Smooth muscle cell (in vitro differentiated cells): ENCODE results near the gene RASL10A. TPM values are rescaled to one million over a fixed set of nuclear protein-coding genes. Genes with fewer than 3 reads are reported as not detected.

Source experiments
- DNase-seq: peaks from one replicate; lab custom pipeline; 2025; ENCODE audit not compliant: unreplicated experiment; lab: John Stamatoyannopoulos, UW
- H2AFZ ChIP-seq: fragments of 200-600 bp; sonication (generic); 2 replicates; pipeline ENCODE4 v1.6.0; 2016; ENCODE audit warnings: antibody characterized with exemption, low read depth, mild to moderate bottlenecking
- H3F3A ChIP-seq: fragments of 200-600 bp; sonication (generic); 2 replicates; pipeline ENCODE4 v1.6.0; 2017; ENCODE audit warnings: antibody characterized with exemption, low read depth
- H3K27ac ChIP-seq: fragments of 200-600 bp; sonication (generic); 2 replicates; pipeline ENCODE4 v1.5.1; 2016; ENCODE audit warnings: low read depth, mild to moderate bottlenecking
- H3K27me3 ChIP-seq: fragments of 200-600 bp; sonication (generic); 2 replicates; pipeline ENCODE4 v1.6.1; 2016; ENCODE audit warnings: low read depth, mild to moderate bottlenecking
- H3K36me3 ChIP-seq: fragments of 200-600 bp; sonication (generic); 2 replicates; pipeline ENCODE4 v1.5.1; 2016; ENCODE audit warnings: low read depth
- H3K4me1 ChIP-seq: fragments of 200-600 bp; sonication (generic); 2 replicates; pipeline ENCODE4 v1.5.1; 2016; ENCODE audit warnings: low read depth
- H3K4me2 ChIP-seq: fragments of 200-600 bp; sonication (generic); 2 replicates; pipeline ENCODE4 v1.6.0; 2016; ENCODE audit warnings: mild to moderate bottlenecking
- H3K4me3 ChIP-seq: fragments of 200-600 bp; sonication (generic); 2 replicates; pipeline ENCODE4 v1.5.1; 2016; ENCODE audit warnings: mild to moderate bottlenecking
- H3K79me2 ChIP-seq: fragments of 200-600 bp; sonication (generic); 2 replicates; pipeline ENCODE4 v1.6.0; 2016; ENCODE audit warnings: low read depth, mild to moderate bottlenecking
- H3K9ac ChIP-seq: fragments of 200-600 bp; sonication (generic); 2 replicates; pipeline ENCODE4 v1.6.0; 2016; ENCODE audit warnings: low read depth
- H3K9me3 ChIP-seq: fragments of 200-600 bp; sonication (generic); replicated peaks from 2 replicates; pipeline ENCODE4 v1.5.1; 2016; ENCODE audit warnings: low read depth
- H4K20me1 ChIP-seq: fragments of 200-600 bp; sonication (generic); 2 replicates; pipeline ENCODE4 v1.6.0; 2016; ENCODE audit warnings: low read depth
- CTCF ChIP-seq: fragments of 200-600 bp; sonication (generic); IDR thresholded peaks from 2 replicates; pipeline ENCODE4 v1.5.1; 2017; ENCODE audit warnings: borderline replicate concordance, mild to moderate bottlenecking, antibody characterized with exemption; ENCODE audit not compliant: insufficient read depth, poor library complexity, severe bottlenecking
- WGBS: methylation state at CpG from one replicate; pipeline ENCODE4 v1.1.7; 2016; ENCODE audit warnings: low lambda C conversion rate; 5-methylcytosine and 5-hydroxymethylcytosine counted together
- polyA plus RNA-seq: library from polyadenylated mRNA; unstranded; fragments of >200 nt; fragmentation: Nextera tagmentation; extraction: Ambion mirVana; gene quantifications from 2 replicates; pipeline ENCODE4 v1.2.1, GENCODE V29; 2016
- total RNA-seq: library from RNA; depleted of rRNA; stranded (reverse); fragments of >200 nt; gene quantifications from 2 replicates; pipeline ENCODE4 v1.2.3, GENCODE V29; 2014

Gene RASL10A
- total and polyA plus RNA-seq, 2 experiments from 2014 or later, result not detected

- no peak overlapping the region for H3K9ac ChIP-seq
- DNase-seq, result no peak
Measured at GRCh38 chr22:29313126-29313575, 2.3 kb downstream of the RASL10A start.

GRCh38 chr22:29312218-29313125 lies 3.0 kb downstream of the RASL10A start:
- no peaks in the 10 kb centered on the region for H3K36me3 ChIP-seq
- H3K4me3 ChIP-seq, result no peak overlapping the region
- DNase-seq, result no peak
- no peak overlapping the region for H3K9ac ChIP-seq
- H3K27me3 ChIP-seq, result peaks cover 39% of the 10 kb centered on the region
- no peaks in the 10 kb centered on the region for H3K9me3 ChIP-seq
- H3K79me2 ChIP-seq, result peaks cover 3% of the 10 kb centered on the region
- H4K20me1 ChIP-seq, result peaks cover 9% of the 10 kb centered on the region
- H3K4me2 ChIP-seq, result no peak overlapping the region
- H2AFZ ChIP-seq, result no peak overlapping the region
- WGBS, result 97% methylated on average over 25 of the region's 25 CpGs
- peaks cover 3% of the 10 kb centered on the region for H3K4me1 ChIP-seq
- TF ChIP-seq CTCF, result no peak
- no peak overlapping the region for H3K27ac ChIP-seq
- no peaks in the 10 kb centered on the region for H3F3A ChIP-seq

More at GRCh38 chr22:29313126-29313575, 2.3 kb downstream of the RASL10A start:
- peaks cover 39% of the 10 kb centered on the region for H3K27me3 ChIP-seq
- H4K20me1 ChIP-seq, result peaks cover 9% of the 10 kb centered on the region
- peak; percentile 75 for TF ChIP-seq CTCF
- no peak overlapping the region for H3K27ac ChIP-seq
- peaks cover 2% of the 10 kb centered on the region for H3K4me1 ChIP-seq
- 45% methylated on average over 43 of the region's 44 CpGs for WGBS
- H3F3A ChIP-seq, result no peaks in the 10 kb centered on the region
- H2AFZ ChIP-seq, result no peak overlapping the region
- H3K36me3 ChIP-seq, result no peaks in the 10 kb centered on the region
- H3K79me2 ChIP-seq, result no peaks in the 10 kb centered on the region
- no peak overlapping the region for H3K4me3 ChIP-seq
- H3K9me3 ChIP-seq, result no peaks in the 10 kb centered on the region
- H3K4me2 ChIP-seq, result no peak overlapping the region

GRCh38 chr22:29311464-29312217 lies 3.9 kb downstream of the RASL10A start:
- H3F3A ChIP-seq, result no peaks in the 10 kb centered on the region
- H2AFZ ChIP-seq, result no peak overlapping the region
- DNase-seq, result no peak
- peaks cover 7% of the 10 kb centered on the region for H3K4me1 ChIP-seq
- H3K36me3 ChIP-seq, result no peaks in the 10 kb centered on the region
- H3K9me3 ChIP-seq, result no peaks in the 10 kb centered on the region
- peak overlapping the region; percentile 55 for H3K4me2 ChIP-seq
- peak overlapping the region; percentile 75 for H3K27ac ChIP-seq
- peaks cover 9% of the 10 kb centered on the region for H4K20me1 ChIP-seq
- TF ChIP-seq CTCF, result no peak
- peaks cover 8% of the 10 kb centered on the region for H3K79me2 ChIP-seq
- peaks cover 36% of the 10 kb centered on the region for H3K27me3 ChIP-seq
- 91% methylated on average over 30 of the region's 50 CpGs for WGBS
- no peak overlapping the region for H3K4me3 ChIP-seq
- peak overlapping the region; percentile 86 for H3K9ac ChIP-seq
